Measurements from ENCODE around the gene INO80C.

Gene INO80C

DNA sequence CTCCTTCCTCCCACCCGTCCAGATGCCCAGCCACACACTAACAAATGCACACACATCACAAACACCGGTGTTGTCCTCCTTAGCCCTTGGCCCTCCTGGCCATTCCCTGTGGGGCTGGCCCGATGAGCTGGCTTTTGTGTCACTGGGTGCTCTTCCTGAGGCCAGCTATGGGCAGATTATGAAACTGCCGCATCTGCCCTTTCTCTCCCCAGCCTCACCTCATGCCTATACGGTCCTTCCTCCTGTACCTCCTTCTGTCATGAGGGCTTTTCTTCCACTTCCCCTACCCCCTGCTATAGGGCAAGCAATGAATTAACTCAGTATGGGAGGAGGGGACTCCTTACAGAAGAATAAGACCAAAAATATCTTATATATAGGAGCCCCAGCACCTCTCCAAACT, 10.3 kb upstream of the INO80C start:
- DNase-seq (ENCODE audit: low read depth), result no peak
- TF ChIP-seq CTCF (IDR thresholded peaks at IDR 0.05; ENCODE audit: insufficient read depth, low read depth, low read length, missing control alignments), result no peak
- no peak overlapping the region for H3K4me3 ChIP-seq (ENCODE audit: low read depth, low read length)

- no peak overlapping the region for H3K4me3 ChIP-seq (ENCODE audit: low read depth, low read length)
- no peak for DNase-seq (ENCODE audit: low read depth)
- no peak for TF ChIP-seq CTCF (IDR thresholded peaks at IDR 0.05; ENCODE audit: insufficient read depth, low read depth, low read length, missing control alignments)
These were observed 9.9 kb upstream of the INO80C start for GRCh38 chr18:35507623-35508022.

- TF ChIP-seq CTCF (IDR thresholded peaks at IDR 0.05; ENCODE audit: insufficient read depth, low read depth, low read length, missing control alignments), result no peak
- no peak overlapping the region for H3K4me3 ChIP-seq (ENCODE audit: low read depth, low read length)
These were observed 9.4 kb upstream of the INO80C start for GRCh38 chr18:35507192-35507591.

GRCh38 chr18:35506024-35506712, 8.4 kb upstream of the INO80C start:
- no peak overlapping the region for H3K4me3 ChIP-seq (ENCODE audit: low read depth, low read length)
- TF ChIP-seq CTCF (IDR thresholded peaks at IDR 0.05; ENCODE audit: insufficient read depth, low read depth, low read length, missing control alignments), result no peak
- no peak for DNase-seq (ENCODE audit: low read depth)

More at GRCh38 chr18:35507192-35507591, 9.4 kb upstream of the INO80C start:
- no peak for DNase-seq (ENCODE audit: low read depth)

GRCh38 chr18:35504996-35505395, 7.2 kb upstream of the INO80C start:
- TF ChIP-seq CTCF (IDR thresholded peaks at IDR 0.05; ENCODE audit: insufficient read depth, low read depth, low read length, missing control alignments), result no peak
- DNase-seq (ENCODE audit: low read depth), result no peak
- H3K4me3 ChIP-seq (ENCODE audit: low read depth, low read length), result no peak overlapping the region

DNA sequence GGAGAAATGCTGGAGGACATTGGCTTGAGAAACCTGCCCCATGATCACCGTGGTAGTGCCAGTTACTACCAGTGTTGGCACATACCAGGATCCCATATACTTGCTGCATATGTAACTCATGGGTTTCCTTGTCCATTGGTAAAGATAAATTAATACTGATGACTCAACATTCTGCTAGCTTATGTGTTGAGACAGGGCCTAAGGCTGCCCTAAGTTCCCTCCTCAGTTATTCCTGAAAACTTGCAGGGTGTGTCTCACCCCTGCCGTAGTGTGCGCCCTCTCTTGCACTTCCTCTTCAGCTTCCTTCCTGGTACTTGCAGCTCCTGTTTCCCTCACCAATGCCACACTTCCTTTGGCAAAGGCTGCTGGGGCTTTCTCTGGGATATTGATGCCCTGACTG, 4.3 kb upstream of the INO80C start:
- H3K4me3 ChIP-seq (ENCODE audit: low read depth, low read length), result no peak overlapping the region
- no peak for TF ChIP-seq CTCF (IDR thresholded peaks at IDR 0.05; ENCODE audit: insufficient read depth, low read depth, low read length, missing control alignments)
- no peak for DNase-seq (ENCODE audit: low read depth)

DNA sequence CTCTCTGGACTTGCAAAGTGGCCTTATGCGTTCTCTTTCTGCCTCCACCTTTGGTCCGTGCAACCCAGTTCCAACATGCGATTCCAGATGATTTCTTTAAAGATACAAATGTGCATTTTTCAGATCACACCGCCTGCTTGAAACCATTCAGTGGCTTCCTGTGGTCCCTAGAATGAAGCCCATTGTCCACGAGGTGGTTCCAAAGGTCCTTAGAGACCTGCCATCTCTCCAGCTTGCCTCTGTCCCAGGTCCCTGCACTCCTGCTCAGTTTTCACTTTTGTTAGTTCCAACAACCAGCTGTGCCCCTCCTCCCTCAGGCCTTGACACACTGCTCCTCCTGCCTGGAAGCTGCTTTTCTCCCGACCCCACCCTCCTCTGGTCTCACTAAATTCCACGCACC, 3.6 kb upstream of the INO80C start:
- H3K4me3 ChIP-seq (ENCODE audit: low read depth, low read length), result no peak overlapping the region
- no peak for TF ChIP-seq CTCF (IDR thresholded peaks at IDR 0.05; ENCODE audit: insufficient read depth, low read depth, low read length, missing control alignments)
- DNase-seq (ENCODE audit: low read depth), result no peak
